Stimulated activated CD8-positive, alpha-beta memory T cell treated with anti-CD3 and anti-CD28 coated beads, Interleukin-12 subunit alpha, Interleukin-12 subunit beta, amount 100 ng/mL, for 1 hour (primary cell): Measurements from ENCODE around the gene SMPX.
"Not testable (repeated sequence)": the region's sequence is repeated elsewhere in the genome, so short reads cannot be mapped to it uniquely, and the experiment has no call there.

ENCODE experiments used
- DNase-seq: peaks from one replicate; pipeline ENCODE4 v3.0.0-alpha.2; 2020; ENCODE audit warnings: low read depth

The SMPX gene

DNA sequence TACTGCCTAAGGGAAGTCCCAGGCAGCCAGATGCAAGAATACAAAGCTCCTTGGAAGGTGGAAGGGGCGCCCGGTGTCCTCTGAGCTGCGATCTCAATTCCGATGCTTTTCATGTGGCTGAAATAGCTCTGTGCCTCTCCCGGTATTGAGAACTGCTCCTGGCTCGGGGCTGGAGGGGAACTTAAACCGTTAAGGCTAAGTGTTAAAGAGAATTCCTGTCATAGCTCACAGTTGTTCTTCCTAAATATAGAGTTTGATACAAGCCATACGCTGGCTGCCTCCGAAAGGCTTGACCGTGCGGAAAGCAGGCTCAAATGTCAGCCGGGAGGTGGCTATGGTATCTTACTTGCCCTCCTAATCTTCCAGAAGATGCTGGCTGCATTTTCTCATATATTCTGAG lies at the start of gene SMPX:
SMPX (minus strand) TSS at position 157 of the 400 bp plus-strand sequence. CDS start 3,826 bp downstream, outside the sequence.
- no peak for DNase-seq

- no peak for DNase-seq
These were observed 48.8 kb upstream of the SMPX start for GRCh38 chrX:21806691-21807090.

GRCh38 chrX:21802839-21803238 lies 44.9 kb upstream of the SMPX start:
- DNase-seq = no peak

DNA sequence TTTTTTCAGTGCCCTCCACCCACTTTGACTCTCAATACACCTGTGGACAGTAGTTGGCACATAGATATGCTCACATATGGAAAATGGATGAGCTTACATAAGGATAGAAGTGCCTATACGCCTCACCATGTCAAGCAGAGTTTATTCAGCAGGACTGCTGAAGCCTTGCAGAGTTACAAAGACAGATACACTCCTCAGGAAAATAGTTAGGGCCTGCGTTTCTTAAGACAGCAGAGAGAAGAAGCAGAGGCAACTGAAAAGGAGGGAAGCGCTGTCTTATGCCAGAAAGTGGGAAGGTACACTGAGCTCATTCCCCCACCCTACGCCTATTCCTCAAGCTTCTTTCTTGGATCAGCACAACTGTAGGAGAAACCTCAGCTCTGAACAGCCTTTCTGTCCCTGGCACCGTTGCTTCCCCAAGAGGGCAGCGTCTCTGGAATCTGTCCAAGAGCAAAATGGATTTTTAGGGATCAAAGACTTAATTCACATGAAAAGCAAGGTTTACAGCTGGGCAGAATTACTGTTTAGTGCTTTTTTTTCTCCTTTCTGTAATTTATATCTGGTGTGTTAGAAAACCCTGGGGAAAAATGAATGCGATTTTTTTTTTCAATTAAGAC lies 44.2 kb upstream of the SMPX start:
- no peak for DNase-seq

- no peak for DNase-seq
These were observed 42.4 kb upstream of the SMPX start for GRCh38 chrX:21800344-21800770.

- no peak for DNase-seq
These were observed 41.9 kb upstream of the SMPX start for GRCh38 chrX:21799767-21800166.

DNA sequence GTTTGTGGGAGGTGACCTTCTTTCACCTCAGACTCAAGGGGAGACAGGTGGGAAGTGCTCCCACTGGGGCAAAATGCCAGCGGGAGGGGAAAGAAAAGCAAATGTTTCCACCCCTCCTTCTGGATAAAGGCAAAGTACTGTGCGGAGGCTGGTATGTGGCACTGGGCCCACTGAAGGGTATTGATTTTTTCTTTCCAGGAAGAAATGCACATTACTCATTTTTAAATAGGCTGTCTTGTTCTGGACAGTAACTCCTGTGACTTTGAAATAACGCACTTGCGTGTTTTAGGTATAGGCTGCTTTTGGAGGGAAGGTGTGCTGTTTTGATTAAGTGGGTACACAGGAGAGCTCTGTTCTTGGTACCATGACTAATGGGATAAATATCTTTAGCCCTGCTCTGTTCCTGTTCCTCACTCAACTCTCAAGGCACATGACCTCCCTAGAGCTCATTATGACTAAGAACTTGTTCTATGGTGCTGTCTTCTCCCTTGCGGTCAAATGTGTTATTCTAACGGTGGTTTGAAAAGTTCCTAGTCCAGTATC lies 40.8 kb upstream of the SMPX start:
- DNase-seq = no peak

DNA sequence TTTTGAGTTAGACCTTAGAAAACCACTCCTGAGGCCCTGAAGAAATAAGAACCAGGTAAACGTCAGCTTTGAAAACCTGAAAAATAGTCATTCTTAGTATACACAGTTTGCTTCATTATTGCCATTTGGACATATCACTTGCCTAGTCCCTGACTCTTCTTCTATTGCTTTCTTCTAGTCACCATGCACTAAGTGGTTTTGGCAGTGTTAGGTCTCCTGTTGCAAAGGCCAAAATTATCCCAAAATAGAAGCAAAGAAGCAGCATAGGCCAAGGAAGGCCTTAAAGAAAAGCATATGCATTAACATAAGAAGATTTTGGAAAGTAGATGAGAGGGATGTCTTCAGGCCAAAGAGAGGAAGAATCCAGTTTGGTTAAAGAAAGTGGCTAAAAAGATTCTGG lies 24.1 kb upstream of the SMPX start:
- no peak for DNase-seq

DNA sequence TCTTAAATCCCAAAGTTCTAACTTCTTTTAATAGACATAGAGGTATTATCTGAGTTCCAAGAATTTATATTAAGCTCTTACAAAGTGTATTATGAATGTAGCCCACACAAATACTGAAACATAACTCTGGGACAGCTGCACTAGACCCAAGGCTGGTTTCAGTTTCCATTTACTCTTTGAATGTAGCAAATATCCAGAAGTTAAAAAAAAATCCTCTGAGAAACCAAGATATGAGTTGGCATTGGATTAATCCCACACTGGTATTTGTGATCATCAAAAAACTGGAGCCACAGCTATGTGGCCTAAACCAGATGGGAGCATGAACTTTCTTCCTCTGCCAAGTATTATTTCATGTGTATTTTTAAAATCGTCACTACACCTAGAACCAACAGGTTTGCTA lies 23.6 kb upstream of the SMPX start:
- DNase-seq = no peak

- no peak for DNase-seq
These were observed 21.2 kb upstream of the SMPX start for GRCh38 chrX:21779095-21779494.

GRCh38 chrX:21778236-21778635 lies 20.3 kb upstream of the SMPX start:
- DNase-seq = no peak

DNA sequence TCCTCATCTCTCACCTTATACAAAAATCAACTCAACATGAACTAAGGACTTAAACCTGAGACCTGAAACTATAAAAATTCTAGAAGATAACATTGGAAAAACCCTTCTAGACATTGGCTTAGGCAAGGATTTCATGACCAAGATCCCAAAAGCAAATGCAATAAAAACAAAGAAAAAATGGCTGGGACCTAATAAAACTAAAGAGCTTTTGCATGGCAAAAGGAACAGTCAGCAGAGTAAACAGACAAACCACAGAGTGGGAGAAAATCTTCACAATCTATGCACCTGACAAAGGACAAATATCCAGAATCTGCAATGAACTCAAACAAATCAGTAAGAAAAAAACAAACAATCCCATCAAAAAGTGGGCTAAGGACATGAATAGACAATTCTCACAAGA lies 17.2 kb upstream of the SMPX start:
- not testable (repeated sequence) for DNase-seq

GRCh38 chrX:21773036-21773435 lies 15.1 kb upstream of the SMPX start:
- not testable (repeated sequence) for DNase-seq

- DNase-seq = no peak
These were observed 12.9 kb upstream of the SMPX start for GRCh38 chrX:21770631-21771321.

DNA sequence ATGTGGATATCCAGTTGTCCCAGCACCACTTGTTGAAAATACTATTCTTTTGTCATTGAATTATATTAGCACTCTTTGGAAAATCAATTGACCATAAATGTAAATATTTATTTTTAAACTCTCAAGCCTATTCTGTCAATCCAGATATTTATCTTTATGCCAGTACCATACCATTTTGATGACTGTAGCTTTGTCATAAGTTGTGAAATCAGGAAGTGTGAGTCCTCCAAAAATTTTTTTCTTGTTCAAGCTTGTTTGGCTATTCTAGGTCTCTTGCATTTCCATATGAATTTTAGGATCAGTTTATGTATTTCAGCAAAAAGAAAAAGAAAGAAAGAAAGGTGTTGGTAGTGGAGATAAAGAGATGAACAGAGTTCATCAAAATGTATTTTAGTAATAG lies 8.2 kb upstream of the SMPX start:
- no peak for DNase-seq

DNA sequence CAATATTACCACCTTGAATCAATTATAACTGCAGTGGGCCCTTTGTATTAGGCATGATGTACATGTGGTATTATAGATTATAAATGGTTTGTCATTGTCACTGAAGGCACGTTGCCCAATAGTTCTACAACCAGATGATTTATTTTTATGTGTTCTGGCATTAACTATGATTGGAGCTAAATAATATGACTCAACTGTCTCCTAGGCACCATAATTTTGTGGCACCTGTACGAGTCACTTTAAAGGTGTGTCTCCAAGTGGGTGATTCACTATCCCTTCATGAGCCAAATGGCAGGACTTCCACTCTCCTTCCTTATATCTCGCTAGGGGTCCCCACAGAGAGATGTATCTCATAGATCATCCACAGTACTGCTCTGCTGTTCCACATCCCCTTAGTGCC lies 6.1 kb upstream of the SMPX start:
- no peak for DNase-seq

- no peak for DNase-seq
These were observed 572 bp upstream of the SMPX start for GRCh38 chrX:21758488-21758887.

GRCh38 chrX:21756785-21757529 lies 959 bp downstream of the SMPX start:
- no peak for DNase-seq

DNA sequence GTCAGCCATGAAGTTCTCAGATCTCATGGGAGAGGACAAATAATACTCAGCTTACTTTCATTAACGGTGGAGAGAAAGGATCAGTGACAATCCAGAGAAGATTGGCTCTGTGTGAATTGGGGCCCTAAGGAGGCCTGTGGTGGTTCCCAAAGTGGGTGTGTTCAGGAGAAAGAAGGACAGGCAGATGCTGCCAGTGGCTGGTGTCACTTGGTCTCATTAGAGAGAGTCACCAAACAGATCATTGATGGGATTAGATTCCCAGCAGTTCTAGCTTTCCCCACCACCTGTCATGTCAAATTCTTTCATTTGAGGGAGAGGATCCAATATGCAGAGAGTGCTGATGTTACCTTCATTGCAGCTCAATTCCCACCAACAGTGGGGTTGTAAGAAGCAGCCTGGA lies 8.0 kb downstream of the SMPX start:
- DNase-seq = no peak

- DNase-seq = no peak
These were observed 9.7 kb downstream of the SMPX start for GRCh38 chrX:21748235-21748634.

GRCh38 chrX:21747558-21747957 lies 10.4 kb downstream of the SMPX start:
- DNase-seq = no peak

- DNase-seq = peak; percentile 5
These were observed 12.2 kb downstream of the SMPX start for GRCh38 chrX:21745756-21746155.

DNA sequence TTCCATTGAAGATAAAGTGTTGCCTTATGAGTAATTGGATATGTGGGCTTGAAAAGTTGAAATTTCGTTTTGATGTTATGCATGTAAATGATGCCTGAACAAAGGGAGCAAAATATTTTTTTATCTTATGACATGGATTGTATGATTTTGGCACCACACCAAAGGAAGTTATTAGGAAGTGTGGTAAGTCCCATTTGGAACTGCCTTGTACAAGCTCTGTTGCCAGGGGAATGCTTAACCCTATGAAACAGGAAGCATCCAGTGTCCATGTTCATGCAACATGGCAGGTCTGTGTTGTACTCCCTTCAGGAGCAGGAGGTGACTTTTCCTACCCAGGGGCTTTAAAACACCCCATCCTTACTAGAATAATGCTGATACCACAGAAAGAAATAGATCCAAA lies 13.2 kb downstream of the SMPX start:
- no peak for DNase-seq
